Measurements from ENCODE around the gene OR6N1.

Gene OR6N1

DNA sequence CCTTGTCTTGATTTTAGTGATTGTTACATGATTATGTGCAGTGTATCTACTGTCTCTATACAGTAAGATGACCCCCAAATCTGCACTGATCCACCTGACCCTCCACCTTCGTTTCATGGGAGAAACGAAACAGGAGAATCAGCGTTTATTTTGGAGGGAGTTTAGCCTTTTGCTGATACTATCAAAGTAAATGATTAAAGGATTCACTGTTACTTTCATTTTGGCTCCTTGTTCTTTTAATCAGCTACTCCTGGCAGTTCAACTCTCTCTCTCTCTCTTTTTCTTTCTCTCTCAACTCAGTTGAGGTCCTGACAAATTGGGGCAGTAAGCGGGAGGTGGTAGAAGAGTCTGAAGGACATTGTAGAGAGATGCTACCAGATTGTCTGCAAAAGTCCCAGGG, 41.5 kb downstream of the OR6N1 start:
- no peaks in the 10 kb centered on the region for H3K9me3 ChIP-seq (ENCODE audit: low read depth, low read length)
- H3K4me3 ChIP-seq: no peak overlapping the region
- H3K27ac ChIP-seq: no peak overlapping the region
- no peak for DNase-seq (ENCODE audit: low read depth, low spot score)
- no peaks in the 10 kb centered on the region for H3K36me3 ChIP-seq (ENCODE audit: insufficient read depth, low read length)
- TF ChIP-seq FOXP2 (optimal IDR thresholded peaks at IDR 0.05; ENCODE audit: control extremely low read depth, extremely low read length, insufficient read depth): no peak
- H3K9ac ChIP-seq (ENCODE audit: insufficient read length): no peak overlapping the region

DNA sequence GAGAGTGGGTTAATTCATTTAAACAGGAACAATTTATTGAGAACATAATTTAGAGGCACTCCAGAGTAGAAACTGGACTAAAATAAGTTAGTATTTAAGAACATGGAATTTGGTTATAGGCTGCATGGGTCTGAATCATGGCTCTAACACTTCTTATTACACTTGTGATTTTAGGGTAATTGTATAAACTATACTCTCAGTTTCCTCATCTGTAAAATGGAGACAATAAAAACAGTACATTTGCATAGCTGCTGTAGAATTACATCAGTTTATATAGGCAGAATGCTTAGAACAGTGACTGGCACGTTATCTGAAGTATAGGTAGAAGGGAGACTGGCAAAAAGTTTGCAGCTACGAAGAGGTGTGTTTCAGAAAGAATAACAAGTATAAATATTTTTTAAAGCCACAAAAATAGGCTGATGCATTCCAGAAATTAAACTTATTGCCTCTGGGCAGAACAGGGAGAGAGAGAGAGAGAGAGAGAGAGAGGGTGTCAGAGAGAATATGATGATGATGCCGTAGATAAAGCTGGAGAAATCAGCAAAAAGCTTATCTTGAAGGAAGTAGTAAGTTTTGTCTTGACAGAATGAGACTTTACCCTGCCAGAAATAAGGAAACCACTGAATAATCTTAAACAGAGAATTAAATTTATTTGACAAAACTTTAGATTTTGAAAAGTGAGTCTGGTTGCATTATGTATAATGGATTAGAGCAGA, 43.3 kb downstream of the OR6N1 start:
- Histone ChIP-seq H3K4me3 (no peak overlapping the region), H3K9ac (ENCODE audit: insufficient read length) (no peak overlapping the region), H3K9me3 (ENCODE audit: low read depth, low read length) (no peaks in the 10 kb centered on the region), H3K27ac (no peak overlapping the region), H3K36me3 (ENCODE audit: insufficient read depth, low read length) (no peaks in the 10 kb centered on the region)
- no peak for DNase-seq (ENCODE audit: low read depth, low spot score)
- TF ChIP-seq EZH2 (IDR thresholded peaks at IDR 0.05) (no peak), POLR2AphosphoS5 (IDR thresholded peaks at IDR 0.05; ENCODE audit: borderline replicate concordance, low read depth, low read length) (no peak)

DNA sequence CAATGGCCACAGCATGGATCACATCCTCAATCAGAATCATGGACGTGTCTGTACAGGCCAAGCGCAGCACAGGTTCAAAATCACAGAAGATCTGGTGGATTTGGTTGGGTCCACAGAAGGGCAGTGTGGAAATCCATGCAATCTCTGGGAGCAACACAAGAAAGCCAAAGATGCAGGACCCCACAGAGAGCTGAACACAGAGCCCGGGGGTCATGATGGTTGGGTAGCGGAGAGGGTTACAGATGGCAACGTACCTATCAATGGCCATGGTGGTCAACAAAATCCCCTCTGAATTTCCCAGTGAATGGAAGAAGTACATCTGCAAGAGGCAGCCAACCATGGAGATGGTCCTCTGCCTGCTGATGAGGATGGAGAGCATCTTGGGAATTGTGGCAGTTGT, 47.6 kb downstream of the OR6N1 start:
- H3K27ac ChIP-seq: no peak overlapping the region
- no peaks in the 10 kb centered on the region for H3K36me3 ChIP-seq (ENCODE audit: insufficient read depth, low read length)
- TF ChIP-seq EZH2 (IDR thresholded peaks at IDR 0.05) (no peak), FOXP2 (optimal IDR thresholded peaks at IDR 0.05; ENCODE audit: control extremely low read depth, extremely low read length, insufficient read depth) (no peak), POLR2AphosphoS5 (IDR thresholded peaks at IDR 0.05; ENCODE audit: borderline replicate concordance, low read depth, low read length) (no peak)
- no peaks in the 10 kb centered on the region for H3K9me3 ChIP-seq (ENCODE audit: low read depth, low read length)
- no peak overlapping the region for H3K9ac ChIP-seq (ENCODE audit: insufficient read length)
- no peak overlapping the region for H3K4me3 ChIP-seq
- DNase-seq (ENCODE audit: low read depth, low spot score): no peak

DNA sequence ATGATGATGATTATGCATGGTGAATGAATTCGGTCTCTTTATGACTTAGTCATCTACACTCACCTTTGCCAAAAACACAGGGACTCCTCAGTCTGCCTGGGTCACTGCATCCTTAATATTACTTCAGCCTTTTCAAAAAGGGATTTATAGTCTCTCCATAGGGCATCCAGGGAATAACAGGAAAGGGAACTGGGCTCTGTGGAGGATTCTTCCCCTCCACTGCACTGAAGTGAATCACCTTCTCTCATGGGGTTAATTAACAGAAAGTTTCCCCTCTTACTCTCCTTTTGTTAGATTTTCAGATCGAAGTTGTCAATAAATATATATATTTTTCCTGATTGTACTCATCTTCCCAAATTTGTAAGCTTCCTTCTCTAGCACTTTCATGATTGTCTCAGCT, 51.4 kb downstream of the OR6N1 start, which contains the start of gene OR6K3:
OR6K3 (minus strand) TSS at position 101 of the 400 bp plus-strand sequence. CDS start 2,605 bp downstream, outside the sequence.
- TF ChIP-seq FOXP2 (optimal IDR thresholded peaks at IDR 0.05; ENCODE audit: control extremely low read depth, extremely low read length, insufficient read depth) (no peak), EZH2 (IDR thresholded peaks at IDR 0.05) (no peak), POLR2AphosphoS5 (IDR thresholded peaks at IDR 0.05; ENCODE audit: borderline replicate concordance, low read depth, low read length) (no peak)
- H3K27ac ChIP-seq: no peak within 1 kb of the TSS
- no peaks in the 10 kb centered on the region for H3K9me3 ChIP-seq (ENCODE audit: low read depth, low read length)
- H3K4me3 ChIP-seq: no peak within 1 kb of the TSS
- DNase-seq (ENCODE audit: low read depth, low spot score): no peak
- H3K9ac ChIP-seq (ENCODE audit: insufficient read length): no peak within 1 kb of the TSS
- H3K36me3 ChIP-seq (ENCODE audit: insufficient read depth, low read length): no peaks in the 10 kb centered on the region

DNA sequence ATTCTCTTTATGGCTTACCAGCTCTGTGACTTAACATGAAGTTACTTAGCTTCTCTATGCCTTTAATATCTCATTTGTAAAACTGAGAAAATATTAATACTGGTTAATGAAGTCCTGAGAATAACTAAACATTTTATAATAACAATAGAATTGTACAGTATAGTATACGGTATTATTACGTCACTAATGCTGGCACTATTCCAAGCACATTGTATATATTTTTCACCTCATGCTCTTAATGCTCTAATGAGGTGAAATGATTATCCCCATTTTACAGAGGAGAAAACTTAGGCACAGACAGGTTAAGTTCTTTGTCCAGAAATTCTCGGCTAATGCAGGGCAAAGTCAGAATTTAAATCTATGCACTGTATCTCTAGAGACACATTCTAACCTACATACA, 52.3 kb downstream of the OR6N1 start:
- Histone ChIP-seq H3K4me3 (no peak overlapping the region), H3K27ac (no peak overlapping the region), H3K36me3 (ENCODE audit: insufficient read depth, low read length) (no peaks in the 10 kb centered on the region), H3K9ac (ENCODE audit: insufficient read length) (no peak overlapping the region), H3K9me3 (ENCODE audit: low read depth, low read length) (no peaks in the 10 kb centered on the region)
- no peak for TF ChIP-seq FOXP2 (optimal IDR thresholded peaks at IDR 0.05; ENCODE audit: control extremely low read depth, extremely low read length, insufficient read depth)
- TF ChIP-seq EZH2 (IDR thresholded peaks at IDR 0.05): no peak
- no peak for TF ChIP-seq POLR2AphosphoS5 (IDR thresholded peaks at IDR 0.05; ENCODE audit: borderline replicate concordance, low read depth, low read length)
- DNase-seq (ENCODE audit: low read depth, low spot score): no peak

DNA sequence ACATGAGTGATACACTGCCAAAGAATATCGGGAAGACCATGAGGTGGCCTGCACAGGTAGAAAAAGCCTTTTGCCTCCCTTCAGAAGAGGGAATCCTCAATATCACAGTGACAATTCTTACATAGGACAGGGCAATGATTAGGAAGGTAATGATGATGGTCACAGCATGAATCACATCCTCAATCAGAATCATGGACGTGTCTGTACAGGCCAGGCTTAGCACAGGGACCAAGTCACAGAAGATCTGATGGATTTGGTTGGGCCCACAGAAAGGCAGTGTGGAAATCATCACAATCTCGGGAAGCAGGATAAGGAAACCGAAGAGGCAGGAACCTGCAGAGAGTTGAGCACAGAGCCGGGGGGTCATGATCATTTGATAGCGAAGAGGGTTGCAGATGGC, 54.7 kb downstream of the OR6N1 start:
- H3K36me3 ChIP-seq (ENCODE audit: insufficient read depth, low read length): no peaks in the 10 kb centered on the region
- TF ChIP-seq EZH2 (IDR thresholded peaks at IDR 0.05): no peak
- no peak for TF ChIP-seq POLR2AphosphoS5 (IDR thresholded peaks at IDR 0.05; ENCODE audit: borderline replicate concordance, low read depth, low read length)
- TF ChIP-seq FOXP2 (optimal IDR thresholded peaks at IDR 0.05; ENCODE audit: control extremely low read depth, extremely low read length, insufficient read depth): no peak
- H3K9me3 ChIP-seq (ENCODE audit: low read depth, low read length): no peaks in the 10 kb centered on the region
- no peak overlapping the region for H3K27ac ChIP-seq
- H3K4me3 ChIP-seq: no peak overlapping the region
- DNase-seq (ENCODE audit: low read depth, low spot score): no peak
- H3K9ac ChIP-seq (ENCODE audit: insufficient read length): no peak overlapping the region

DNA sequence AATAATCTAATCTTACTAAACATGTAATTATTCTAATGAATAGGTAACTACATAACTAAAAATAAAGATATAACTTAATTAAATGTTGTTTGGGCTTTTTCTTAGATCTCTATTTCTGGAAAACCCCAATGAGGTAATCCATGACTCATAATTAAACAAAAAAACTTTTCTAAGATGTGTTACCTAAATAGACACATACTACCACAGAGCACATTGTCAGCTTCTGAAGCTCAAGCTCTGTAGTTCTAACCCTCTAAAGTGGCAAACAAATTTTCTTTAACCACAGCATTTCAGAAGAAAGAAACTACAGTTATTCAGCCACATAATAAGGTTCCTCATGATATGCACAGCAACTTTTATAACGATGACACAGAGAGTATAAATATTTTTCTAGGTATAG, 55.7 kb downstream of the OR6N1 start:
- DNase-seq (ENCODE audit: low read depth, low spot score): no peak
- Histone ChIP-seq H3K9me3 (ENCODE audit: low read depth, low read length) (no peaks in the 10 kb centered on the region), H3K4me3 (no peak overlapping the region), H3K36me3 (ENCODE audit: insufficient read depth, low read length) (no peaks in the 10 kb centered on the region), H3K27ac (no peak overlapping the region), H3K9ac (ENCODE audit: insufficient read length) (no peak overlapping the region)
- TF ChIP-seq POLR2AphosphoS5 (IDR thresholded peaks at IDR 0.05; ENCODE audit: borderline replicate concordance, low read depth, low read length): no peak
- TF ChIP-seq EZH2 (IDR thresholded peaks at IDR 0.05): no peak
- no peak for TF ChIP-seq FOXP2 (optimal IDR thresholded peaks at IDR 0.05; ENCODE audit: control extremely low read depth, extremely low read length, insufficient read depth)

DNA sequence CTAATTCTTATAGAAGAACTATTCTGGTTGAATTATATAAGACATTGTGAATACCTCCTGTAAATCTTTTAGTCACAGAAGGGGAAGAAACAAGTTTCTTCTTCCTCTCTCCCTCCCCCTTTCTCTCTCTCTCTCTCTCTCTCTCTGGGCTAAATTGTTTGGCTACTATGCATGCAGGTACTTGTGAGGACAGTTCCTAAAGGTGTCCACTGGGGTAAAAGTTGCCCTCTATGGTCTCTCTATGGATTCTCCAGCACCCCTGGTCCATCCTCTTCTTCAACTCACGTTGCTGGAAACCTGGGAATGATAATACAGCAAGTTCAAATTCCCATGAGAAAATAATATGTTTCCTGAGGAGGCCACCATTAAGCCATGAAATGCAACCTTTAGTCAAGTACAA, 57.2 kb downstream of the OR6N1 start:
- Histone ChIP-seq H3K4me3 (no peak overlapping the region), H3K27ac (no peak overlapping the region), H3K36me3 (ENCODE audit: insufficient read depth, low read length) (no peaks in the 10 kb centered on the region), H3K9me3 (ENCODE audit: low read depth, low read length) (no peaks in the 10 kb centered on the region), H3K9ac (ENCODE audit: insufficient read length) (no peak overlapping the region)
- TF ChIP-seq EZH2 (IDR thresholded peaks at IDR 0.05) (no peak), FOXP2 (optimal IDR thresholded peaks at IDR 0.05; ENCODE audit: control extremely low read depth, extremely low read length, insufficient read depth) (no peak), POLR2AphosphoS5 (IDR thresholded peaks at IDR 0.05; ENCODE audit: borderline replicate concordance, low read depth, low read length) (no peak)
- no peak for DNase-seq (ENCODE audit: low read depth, low spot score)

All from SK-N-MC (cell line).